HG02588 (cell line): ENCODE measurements around the gene VN1R5.

ENCODE experiments used
- ATAC-seq: cut with Tn5 transposase; IDR thresholded peaks from one replicate; pipeline ENCODE4 v1.9.1; 2021; ENCODE audit warnings: mild to moderate bottlenecking, moderate library complexity; ENCODE audit not compliant: unreplicated experiment

The VN1R5 gene

DNA sequence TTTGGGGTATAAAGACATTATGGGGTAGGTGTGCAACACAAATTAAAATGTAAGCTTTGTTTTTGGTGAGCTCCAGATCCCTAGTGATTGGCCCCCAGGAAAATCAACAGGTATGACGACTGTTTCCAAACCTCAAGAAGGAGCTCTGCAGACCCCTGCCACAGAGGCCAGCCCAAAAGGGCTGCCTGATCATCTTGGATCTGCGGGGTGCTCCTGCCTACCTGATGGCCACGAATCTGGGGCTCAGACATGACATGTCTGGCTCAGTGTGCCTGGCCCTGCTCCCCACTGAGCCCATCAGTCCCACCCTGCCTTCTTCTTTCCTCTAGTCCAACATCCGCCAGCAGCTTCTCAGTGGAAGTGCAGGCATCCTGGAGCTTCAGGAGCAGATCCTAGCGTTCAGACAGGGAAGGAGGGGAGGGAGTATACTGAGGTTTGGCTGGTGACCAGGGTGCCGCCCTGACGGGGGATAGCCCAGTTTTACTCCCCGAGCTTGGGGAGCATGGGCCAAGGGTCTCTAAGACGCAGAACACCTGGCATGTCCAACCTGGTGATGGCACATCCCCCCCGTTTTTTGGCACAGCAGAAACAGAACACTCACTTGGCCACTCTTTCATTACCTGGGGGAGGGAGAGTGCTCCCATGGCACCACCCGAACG, 44.0 kb downstream of the VN1R5 start:
- no peak for ATAC-seq

DNA sequence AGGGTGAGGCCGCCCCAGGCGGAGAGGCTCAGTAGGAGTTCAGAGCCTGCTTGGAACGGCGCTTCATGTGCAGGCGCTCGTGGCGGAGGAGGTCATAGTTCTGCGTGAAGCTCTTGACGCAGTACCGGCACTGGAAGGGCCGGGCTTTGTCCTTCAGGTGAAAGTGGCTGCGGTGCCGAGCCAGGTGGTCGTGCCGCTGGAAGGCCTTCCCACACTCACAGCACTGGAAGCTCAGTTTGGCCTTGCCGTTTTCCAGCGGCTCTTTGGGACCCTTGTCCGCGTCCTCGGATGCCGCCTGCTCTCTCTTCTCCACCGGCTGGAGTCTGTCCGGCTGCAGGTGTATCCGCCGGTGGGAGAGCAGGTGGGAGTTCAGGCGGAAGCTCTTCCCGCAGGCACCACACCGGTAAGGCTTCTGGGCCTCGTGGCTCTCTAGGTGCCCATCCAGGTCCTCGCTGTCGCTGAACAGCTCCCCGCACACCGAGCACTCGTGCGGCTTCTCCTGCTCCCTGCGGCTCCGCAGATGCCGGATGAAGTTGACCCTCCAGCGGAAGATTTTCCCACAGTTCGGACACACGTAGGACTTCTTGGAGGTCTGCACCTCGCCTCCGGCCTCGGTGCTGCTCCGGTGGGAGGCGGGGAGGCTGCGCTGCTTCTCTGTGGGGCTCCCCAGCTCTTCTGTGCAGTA, 44.8 kb downstream of the VN1R5 start:
- ATAC-seq, result no peak

DNA sequence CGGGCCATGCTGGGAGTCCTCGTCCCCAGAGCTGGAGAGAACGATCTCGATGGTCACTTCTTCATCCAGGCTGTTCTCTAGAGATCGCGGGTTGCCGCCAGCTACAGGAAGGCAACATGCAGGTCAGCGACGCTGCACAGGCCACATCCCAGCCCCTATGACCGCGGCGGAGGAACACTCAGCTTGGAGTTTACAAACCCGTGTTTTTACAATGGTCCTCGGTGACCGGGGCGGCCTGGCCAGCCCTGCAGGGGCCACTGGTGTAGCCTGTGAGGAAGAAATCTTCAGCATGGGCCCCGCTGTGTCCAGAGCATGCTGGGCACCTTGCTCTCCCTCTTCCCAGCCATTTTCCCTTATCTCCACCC, 45.3 kb downstream of the VN1R5 start:
- ATAC-seq, result no peak

DNA sequence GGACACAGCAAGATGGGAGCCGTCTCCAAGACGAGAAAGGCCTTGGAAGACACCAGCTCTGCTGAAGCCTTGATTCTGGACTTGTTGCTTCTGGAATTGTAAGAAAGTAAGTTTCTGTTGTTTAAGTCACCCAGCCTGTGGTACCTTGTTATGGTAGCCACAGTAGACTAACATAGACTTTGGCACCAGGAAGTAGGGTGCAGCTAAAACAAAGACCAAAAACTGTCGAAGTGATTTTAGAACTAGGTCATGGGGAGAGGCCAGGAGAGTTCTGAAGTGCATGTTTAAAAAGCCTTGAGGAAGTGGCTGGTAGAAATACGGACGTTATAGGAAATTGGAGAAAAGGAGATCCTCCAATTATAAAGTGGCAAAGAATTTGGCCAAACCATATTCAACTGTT, 47.3 kb downstream of the VN1R5 start:
- no peak for ATAC-seq

DNA sequence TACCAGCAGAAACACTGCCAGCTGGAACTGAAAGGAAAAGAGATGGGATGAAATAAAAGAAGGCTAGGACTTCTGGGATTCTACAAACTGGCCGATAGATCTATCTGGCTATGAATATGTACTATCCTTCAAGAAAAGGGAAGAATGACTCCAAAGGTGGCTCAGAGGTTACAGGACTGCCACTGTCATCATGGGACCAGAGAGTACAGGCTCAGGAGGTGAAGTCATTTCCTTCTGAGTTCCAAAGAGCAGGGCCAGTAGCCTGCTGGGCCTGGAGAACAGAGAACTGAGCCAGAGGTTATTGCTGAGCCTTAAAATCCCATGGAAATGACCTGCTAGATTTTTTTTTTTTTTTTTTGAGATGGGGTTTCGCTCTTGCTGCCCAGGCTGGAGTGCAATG, 48.2 kb downstream of the VN1R5 start:
- no peak for ATAC-seq
